SKM-1 treated with dmso at 0.1 percent for 144 hours (cell line): ENCODE results near the gene XXYLT1.

Experiments used
- DNase-seq: peaks from one replicate; lab custom pipeline; 2025; ENCODE audit not compliant: unreplicated experiment; lab: John Stamatoyannopoulos, UW

XXYLT1 gene

DNA sequence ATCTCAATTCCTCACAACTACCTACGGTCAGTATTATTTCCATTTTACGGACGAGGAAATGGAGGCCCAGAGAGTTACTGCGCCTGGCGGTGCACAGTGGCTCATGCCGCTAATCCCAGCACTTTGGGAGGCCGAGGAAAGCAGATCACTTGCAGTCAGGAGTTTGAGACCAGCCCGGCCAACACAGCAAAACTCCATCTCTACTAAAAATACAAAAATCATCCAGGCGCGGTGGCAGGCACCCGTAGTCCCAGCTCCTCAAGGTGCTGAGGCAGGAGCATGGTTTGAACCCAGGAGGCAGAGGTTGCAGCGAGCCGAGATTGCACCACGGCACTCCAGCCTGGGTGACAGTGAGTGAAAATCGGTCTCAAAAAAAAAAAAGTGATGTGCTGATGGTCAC lies 187.3 kb downstream of the XXYLT1 start:
- DNase-seq: no peak

DNA sequence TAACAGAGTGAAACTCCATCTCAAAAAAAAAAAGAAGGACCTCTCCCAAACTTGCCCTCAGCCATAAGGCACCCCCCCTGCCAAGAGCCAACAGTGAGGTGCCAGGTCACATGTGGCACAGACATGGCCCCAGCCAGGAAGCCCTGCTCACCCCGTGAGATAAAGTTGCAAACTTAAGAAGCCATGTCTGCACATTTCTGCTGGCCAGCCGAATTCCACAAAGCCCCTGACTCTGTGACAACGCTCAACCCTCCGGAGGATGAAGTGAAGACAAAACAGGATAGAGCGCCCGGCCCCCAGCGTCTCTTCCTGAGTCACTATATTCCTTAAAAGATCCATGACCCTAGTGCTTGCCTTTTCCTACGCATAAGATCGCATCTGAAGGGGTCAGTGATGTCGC lies 188.1 kb downstream of the XXYLT1 start:
- no peak for DNase-seq

DNA sequence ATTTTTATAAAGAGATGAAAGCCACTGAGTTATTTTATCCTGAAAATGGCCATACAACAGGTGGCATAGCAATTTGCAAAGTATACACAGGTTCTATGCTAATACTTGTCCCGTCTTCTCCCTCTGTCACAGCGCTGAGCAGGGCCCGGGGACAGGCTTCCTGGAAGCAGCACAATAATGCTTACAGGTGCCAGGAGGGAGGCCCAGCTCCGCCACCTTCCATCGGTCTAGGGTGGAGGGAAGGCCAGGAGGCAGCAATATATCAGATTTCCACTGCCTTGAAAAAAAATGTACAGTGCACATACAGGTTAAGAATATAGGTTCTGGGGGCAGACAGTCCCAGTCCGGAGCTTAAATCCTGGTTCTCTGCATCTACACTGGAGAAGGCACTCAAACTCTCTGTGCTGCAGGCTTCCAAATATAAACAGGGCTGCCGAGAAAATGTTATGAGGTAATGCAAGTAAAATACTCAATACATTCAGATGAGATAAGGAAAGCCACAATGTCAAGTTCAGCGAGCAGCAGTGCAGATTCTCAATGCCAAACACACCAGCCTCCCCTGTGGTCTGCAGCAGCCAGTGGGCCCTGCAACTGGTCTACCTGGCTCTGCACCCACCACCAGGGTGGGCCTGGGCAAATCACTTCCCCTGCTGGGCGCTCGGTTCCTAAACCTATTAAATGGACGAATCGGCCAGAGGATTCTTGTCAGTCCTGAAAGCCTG lies 189.6 kb downstream of the XXYLT1 start:
- DNase-seq: no peak

DNA sequence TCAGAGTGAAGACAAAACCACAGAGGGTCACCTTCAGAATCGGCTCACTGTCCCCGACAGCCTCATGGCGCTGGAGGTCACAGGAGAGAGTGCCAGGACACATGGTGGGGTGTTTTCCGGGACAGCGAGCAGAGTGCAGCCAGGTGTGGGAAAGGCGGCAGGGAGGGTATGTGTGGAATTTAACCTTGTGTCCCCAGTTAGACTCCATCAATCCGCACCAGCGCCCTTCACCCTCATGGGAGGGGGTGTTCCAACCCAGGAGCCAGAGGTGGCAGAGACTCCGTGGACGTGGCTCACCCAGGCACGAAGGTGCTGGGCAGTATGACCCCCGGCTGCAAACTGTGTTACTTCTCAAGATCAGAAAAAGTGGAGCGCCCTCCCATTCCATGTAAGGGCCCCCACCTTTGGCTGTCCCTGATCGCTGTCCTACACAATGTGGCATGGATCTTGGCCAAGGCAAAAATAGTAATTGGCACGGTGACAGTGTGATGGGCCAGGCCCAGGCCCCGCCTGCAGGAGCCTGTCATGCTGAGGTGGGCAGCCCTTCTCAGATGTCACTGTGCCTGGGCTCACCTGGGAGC lies 190.3 kb downstream of the XXYLT1 start:
- no peak for DNase-seq

DNA sequence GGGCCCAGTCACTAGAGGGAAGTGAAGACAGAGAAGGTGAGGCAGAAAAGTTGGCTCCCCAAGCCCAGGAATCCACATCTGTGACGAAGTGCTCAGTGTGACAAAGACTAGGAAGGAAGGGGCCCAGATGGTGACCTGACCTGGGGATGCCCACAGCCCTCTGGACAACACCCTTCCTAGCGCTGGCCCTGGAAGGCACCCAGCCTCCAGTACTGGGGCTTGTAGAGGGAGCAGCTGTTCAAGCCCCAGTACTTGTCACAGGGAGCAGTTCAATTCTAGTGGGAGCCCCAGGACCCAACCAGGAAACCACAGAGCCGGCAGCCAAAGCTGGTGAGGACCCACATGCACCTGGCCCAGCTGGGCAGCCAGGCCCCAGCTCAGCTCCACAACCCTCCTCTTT lies 190.8 kb downstream of the XXYLT1 start:
- DNase-seq: no peak

DNA sequence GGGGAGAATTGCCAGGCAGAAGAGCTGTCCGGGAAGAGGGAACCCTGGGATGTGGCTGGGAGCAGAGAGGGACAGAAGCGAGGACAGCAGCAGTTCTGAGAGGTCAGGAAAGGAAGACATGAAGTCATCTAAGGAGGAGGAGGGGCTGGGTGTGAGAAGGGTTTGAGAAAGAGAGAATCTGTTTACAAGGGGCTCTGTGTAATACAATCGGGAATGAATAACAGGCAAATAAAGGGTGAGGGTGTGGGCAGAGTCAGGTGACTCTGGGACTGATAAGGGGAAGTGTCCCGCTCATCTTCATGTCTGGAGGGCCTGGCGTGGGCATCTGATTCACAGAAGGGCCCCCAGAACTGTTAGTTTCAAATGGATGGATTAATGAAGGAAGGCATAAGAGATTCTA lies 191.3 kb downstream of the XXYLT1 start:
- no peak for DNase-seq

DNA sequence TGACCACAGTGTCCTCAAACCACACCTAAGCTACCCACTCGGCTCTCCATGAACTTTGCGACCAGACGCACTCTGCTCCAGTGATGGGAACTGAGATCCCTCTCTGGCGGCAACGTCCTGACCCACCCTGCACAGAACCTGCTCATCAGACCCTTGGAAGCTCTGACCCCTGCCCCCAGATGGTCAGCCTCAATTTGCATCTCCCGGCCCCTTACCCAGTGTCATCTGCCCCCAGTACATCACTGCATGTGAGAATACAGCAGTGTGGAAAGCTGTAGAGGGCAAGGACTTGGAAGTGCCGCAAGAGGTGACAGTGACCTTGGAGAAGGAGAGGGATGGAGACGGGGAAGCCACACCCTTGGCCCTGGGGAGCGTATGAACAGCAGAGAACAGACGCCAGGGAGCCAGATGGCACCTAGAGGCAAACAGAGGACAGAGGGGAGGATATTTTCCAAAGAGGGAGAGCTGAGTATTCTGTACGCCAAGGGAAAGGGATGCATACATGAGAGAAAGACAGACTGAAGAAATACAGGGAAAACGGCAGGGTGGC lies 192.0 kb downstream of the XXYLT1 start:
- DNase-seq: no peak

DNA sequence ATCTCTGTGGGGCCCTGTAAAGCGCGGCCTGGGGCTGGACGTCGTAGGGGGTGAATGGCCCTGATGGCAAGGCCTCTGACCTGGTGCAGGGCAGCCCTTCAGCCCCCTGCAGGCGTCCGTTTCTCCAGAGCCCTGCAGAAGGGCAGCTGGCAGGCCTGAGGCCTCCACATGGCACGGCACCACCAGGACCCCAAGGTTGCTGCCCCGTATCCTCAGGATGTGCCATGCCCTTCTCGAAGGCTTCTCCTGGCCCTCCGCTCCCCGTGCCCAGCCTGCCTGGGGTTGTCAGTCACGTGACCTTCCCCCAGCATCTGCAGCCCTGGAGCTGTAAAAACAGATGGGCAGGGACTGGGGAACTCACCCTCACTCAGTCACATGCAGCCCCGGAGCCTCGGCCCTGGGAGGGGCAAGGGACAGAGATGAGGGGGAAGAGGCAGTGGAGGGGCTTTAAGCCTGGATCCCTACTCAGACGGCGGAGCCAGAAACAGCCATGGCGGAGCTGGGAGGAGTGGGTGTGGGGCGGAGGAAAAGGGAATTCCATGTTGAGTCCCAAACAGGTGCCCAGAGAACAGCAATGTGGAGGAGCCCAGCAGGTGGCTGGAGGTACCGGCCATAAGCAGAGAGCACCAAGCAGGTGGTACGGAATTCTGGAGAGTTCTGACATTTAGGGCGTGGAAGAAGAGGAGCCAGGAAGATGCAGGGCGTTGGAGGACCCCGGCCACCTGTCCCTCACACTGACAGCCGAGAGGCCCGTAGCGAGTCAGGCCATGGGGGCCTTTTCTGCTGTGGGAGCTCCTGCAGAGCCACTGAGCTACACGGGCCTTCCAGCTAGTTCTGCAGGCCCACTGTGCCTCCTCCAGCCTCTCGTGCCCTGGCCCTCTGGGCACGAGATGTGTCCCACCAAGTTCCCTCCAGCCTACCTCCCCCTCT lies 193.1 kb downstream of the XXYLT1 start:
- no peak for DNase-seq

DNA sequence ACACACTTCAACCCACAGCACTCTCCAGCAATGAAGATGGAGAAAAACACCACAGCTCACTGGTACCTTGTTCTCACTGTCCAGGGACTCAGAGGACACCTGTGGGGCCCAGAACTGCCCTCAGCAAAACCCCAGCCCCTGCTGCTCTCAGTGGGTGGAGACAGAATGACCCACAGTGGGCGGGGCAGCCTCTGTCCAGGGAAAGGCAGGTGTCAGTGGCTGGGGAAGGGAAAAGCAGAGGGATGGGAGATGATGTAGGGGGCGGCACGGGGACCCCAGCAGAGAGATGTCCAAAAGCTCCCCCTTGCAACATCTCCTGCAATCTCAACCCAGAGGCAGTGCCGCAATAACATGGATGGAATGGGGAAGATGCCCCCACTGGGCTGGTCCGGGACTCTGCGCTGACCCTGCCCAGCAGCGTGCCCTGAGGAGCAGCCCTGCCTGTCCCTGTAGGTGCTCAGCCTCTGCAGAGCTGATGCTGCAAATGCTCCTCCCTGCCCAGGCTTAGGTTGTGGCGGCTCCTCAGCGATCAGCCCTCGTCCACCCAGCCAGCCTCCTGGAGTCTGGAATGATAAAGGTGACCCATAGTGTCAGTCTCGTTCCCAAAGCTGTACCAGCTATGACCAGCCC lies 193.9 kb downstream of the XXYLT1 start:
- no peak for DNase-seq

DNA sequence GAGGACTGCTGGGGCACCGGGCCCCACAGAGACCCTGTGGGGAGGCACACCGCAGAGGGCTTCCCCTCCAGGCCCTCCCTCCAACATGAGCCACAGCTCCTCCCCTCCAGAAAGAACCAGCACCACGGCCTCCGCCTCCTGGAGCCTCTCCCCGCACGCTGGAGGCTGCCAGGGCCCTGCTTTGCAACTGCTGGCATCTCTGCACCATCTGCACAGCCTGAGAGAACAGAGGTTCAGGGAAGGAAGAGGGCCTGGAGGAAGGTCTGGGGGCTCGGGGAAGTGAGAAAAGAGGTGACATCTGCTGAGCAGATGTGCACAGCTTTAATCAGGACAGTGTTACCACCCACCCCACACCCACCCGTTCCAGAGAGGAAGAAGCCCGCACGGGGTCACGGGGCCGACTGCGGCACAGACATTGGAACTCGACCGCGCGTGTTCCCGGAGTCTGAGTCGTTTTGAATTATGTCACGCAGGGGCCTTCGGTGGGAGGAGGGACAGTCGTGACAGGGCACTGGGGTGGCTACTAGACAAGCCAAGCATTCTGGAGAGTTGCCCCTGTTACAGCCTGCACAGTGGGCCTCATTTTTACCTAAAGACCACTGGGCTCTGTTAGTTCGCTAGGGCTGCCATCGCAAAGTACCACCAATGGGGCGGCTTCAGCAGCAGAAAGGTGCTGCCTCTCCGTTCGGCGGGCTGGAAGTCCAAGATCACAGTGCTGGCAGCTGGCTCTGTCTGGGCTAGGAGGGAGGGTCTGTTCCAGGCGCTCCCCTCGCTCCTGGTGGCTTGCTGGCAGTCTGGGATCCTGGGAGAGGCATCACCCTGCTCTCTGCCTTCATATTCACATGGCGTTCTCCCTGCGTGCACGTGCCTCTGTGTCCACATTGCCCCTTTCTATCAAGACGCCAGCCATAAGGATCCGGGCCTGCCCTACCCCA lies 194.8 kb downstream of the XXYLT1 start:
- DNase-seq: no peak

DNA sequence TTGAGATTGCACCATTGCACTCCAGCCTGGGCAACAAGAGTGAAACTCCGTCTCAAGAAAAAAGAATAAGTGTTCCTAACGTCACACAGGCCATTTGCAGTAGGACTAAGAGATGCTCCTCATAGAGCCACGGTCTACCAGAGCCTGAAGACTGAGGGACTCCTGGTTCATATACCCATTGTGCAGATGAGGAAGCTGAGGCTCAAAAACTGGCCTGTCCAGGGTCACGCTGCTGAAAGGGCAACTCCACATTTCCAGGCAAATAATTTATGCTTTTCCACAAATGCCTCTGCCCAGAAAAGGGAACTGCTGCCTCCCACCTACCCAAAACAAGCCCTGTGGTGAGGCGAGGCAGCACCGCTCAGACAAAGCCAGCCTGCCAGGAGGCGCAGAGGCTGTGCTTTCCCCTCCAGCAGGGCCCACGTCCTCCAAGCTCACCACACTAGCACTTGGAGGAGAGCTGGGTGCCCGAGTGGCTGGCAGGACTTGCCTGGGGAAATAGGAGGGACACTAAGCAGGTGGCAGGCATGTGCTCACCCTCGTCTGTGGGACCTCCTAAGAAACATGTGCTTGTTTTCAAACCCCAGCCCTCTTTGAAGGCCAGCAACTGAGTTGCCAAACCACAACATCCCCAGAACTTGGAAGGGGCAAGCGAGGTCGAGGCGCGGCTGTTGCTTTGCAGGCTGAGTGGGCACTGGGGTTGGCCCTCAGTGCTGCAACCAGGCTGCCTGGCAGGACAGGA lies 195.6 kb downstream of the XXYLT1 start:
- no peak for DNase-seq

DNA sequence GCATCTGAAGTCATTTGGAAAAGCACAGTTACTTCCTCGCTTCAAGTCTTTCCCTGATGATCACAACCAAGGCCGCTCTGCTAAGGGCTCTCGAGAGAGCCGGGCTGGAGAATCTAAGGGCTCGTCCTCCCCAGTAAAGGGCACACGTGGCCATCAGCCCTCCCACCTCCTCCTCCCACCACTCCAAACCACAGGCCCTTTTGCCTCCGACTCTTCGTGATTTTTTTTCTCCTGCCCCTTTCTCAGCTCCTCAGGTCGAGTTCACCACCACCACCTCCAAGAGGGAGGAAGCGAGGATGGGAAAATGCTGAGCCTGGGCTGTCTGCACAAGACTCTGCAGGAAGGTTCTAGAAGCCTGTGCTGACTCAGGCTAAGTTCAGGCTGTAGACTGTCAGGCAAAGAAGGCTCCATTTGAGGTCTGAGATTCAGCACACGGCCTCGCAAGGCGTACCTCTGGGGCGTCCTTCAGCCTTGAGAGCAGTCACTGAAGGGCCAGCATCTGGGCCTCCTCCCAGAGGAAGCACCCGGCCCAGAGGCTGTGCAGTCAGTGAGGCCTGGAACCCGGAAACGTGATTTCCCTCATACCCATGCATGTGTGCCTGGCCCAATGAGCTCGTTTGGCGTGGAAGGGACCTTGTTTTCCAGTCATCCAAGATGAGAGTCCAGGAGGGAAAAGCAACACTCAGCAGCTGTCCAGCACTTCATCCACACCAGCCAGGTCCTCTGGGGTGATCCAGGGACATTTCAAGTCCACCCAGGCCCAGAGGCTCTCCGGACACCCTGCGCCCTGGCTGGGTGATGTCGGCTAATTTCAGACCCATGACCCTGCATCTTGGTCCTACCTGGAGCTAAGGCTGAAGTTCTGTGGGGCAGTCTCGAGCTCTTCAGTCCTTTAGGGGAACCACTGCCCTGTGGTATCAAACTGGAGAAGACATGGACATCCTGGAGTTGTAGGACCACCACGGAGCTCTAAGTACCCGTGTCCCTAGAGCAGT lies 196.8 kb downstream of the XXYLT1 start:
- no peak for DNase-seq

DNA sequence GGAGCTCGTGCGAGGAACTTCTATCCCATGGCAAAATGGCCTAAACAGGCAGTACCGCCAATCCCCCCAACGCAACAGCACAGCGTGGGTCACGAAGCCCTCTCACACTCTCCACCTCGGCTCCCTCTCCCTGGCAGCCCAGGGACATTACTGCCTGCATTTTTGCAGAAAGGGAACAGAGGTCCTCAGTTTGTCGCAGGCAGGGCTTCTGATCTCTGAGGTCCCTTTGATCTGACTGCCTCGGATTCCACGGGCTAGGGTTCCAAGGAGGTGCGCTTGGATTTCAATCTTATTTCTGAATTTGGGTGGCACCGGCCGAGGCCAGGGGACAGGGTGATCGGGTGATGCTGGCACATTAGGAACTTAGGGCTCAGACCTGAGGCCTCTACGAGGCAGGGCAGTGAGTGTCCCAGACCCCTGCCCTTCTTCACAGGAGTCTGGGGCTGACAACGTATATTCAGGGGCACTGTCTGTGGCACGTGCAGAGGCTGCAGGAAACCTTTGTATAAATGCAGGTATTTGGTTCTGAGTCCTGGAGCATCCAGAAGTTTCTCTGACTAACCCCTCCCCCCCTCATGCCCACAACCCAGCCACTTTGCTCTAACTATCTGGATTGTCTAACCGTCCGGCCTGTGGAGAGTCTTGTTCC lies 197.9 kb downstream of the XXYLT1 start:
- DNase-seq: no peak

DNA sequence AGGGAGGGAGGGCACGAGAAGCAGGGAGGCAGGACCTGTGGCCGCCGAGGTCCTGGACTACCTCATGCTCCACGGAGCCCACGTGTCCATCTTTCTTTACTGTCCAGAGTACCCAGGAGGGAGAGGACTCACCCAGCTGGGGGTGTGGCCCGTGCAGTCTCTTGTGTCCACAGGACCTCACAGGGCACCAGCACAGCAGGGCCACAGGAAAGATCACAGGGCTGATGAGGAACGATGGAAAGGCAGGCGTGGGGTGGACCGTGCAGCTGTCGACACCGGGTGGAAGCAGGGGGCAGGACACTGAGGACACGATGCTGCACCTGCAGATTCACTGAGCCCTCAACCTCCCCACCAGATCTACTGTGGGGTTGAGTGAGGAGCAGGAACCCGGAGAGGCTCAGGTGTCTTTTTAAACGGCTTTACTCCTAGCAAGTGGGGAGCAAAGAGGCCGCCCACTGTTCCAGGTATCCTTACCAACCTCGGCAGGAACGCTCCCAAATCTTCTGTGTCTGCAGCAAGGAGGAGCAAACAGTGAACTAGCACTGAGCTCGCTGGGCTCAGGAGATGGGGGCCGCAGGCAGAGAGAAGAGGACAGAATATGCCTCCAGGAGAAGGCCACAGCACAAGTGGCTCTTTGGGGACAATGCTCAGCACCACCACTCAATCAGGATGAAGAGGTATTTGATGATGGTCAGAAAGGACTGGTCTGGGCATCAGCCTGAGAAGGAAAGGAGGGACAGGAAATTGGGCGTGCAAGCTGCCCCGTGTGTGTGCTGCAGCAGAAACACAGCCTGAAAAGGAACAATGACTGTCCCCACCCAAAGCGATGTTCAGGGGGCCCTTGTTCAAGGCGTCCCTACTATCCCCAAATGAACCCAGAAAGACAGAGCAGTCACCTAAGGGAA lies 198.8 kb downstream of the XXYLT1 start:
- no peak for DNase-seq

DNA sequence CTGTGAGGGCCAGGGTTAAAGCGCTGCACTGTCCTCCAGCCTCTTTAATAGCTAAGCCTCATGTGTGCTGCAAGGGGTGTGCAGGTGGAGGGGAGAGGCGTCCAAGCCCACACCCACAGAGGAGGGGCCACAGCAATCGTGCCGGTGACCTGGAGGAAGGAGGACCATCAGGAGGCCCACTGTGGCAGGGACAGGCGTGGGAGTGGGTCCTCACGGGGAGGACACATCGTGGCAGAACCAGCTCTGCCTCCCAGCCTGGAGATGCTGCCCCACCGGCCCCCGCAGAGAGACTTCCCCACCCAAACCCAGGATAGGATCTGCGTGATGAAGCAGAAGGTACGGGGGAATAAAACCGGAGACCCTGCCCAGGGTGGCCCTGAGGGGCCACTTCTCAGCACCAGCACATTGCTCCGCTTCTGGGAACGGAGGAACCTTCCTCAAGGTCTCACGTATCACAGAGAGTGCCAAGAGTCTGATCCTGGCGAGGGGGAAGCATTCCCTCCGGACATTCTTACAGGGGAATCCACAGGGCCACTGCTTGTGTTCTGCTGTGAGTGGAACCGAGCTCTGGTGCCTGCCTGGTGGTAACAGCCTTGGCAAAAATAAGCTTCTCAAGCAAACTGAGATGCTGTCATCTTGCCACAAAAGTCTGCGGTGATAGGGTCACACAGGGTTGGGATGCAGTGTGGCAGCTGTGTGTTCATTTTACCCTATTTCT lies 199.8 kb downstream of the XXYLT1 start:
- no peak for DNase-seq

DNA sequence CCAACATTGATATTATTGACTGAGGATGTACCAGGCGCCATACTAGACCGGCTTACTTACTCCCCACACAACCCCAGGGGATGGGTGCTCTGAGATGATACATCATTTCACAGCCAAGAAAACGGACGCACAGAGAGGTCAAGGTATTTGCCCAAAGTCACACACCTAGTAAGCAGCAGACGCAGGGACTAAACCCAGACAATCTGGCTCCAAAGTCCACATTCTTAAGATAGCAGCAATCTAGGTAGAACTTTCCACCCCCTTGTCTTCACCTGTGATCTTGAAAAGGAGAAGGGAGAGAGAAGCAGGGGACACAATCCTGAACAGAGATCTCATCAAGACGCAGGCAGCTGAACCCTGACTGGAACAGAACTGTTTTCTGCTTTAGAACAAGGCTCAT lies 200.6 kb downstream of the XXYLT1 start:
- DNase-seq: no peak
